Common myeloid progenitor, CD34-positive (primary cell): ENCODE results near the gene BBS12.

ENCODE experiments used
- CTCF ChIA-PET: fragments of 350-600 bp; sonication (Branson Sonifier 250); formaldehyde crosslinking; loops from one replicate; lab custom pipeline; 2021; ENCODE audit warnings: antibody characterized with exemption; lab: Charles Lee
- POLR2A ChIA-PET: fragments of 350-600 bp; sonication (Branson Sonifier 250); formaldehyde crosslinking; loops from one replicate; lab custom pipeline; 2021; ENCODE audit warnings: antibody characterized with exemption; lab: Charles Lee
- DNase-seq, 3 donors: peaks; one replicate each; pipeline versions ENCODE4 v3.0.0 to v3.0.0-alpha.2; 2013
- H3K27ac ChIP-seq, 2 experiments: 1 replicate in 1 of 2; 2 replicates in 1 of 2; pipeline ENCODE4 v1.7.0; 2013; ENCODE audit warnings: inconsistent platforms in 2 of 2, low read length in 2 of 2, mild to moderate bottlenecking in 2 of 2, low read depth in 1 of 2, moderate library complexity in 1 of 2; ENCODE audit not compliant: severe bottlenecking in 2 of 2, insufficient read depth in 1 of 2, poor library complexity in 1 of 2
- H3K27me3 ChIP-seq, 5 experiments: replicated peaks in 2 of 5; 1 replicate in 3 of 5; 2 replicates in 2 of 5; pipeline versions ENCODE4 v1.6.1 to v1.7.0; 2013; ENCODE audit warnings: low read length in 4 of 5, mild to moderate bottlenecking in 2 of 5, moderate library complexity in 2 of 5, inconsistent platforms in 1 of 5; ENCODE audit not compliant: insufficient read depth in 5 of 5, control insufficient read depth in 4 of 5
- H3K36me3 ChIP-seq, 4 experiments: 1 replicate in 2 of 4; 2 replicates in 2 of 4; pipeline versions ENCODE4 v1.6.1 to v1.7.0; 2013; ENCODE audit warnings: low read length in 3 of 4, control low read depth in 1 of 4, mild to moderate bottlenecking in 1 of 4; ENCODE audit not compliant: control insufficient read depth in 4 of 4, insufficient read depth in 4 of 4
- H3K4me1 ChIP-seq, 4 experiments: 1 replicate in 3 of 4; 2 replicates in 1 of 4; pipeline versions ENCODE4 v1.6.1 to v1.7.1; 2013; ENCODE audit warnings: low read length in 3 of 4, mild to moderate bottlenecking in 3 of 4, control low read depth in 1 of 4, inconsistent platforms in 1 of 4, moderate library complexity in 1 of 4; ENCODE audit not compliant: control insufficient read depth in 4 of 4, insufficient read depth in 4 of 4; ENCODE audit errors: control extremely low read depth in 1 of 4
- H3K4me3 ChIP-seq, 7 experiments: 1 replicate in 4 of 7; 2 replicates in 3 of 7; pipeline versions ENCODE4 v1.5.1 to v1.7.0; 2013; ENCODE audit warnings: mild to moderate bottlenecking in 7 of 7, low read length in 6 of 7, moderate library complexity in 6 of 7, inconsistent platforms in 2 of 7, low read depth in 2 of 7, control low read depth in 1 of 7; ENCODE audit not compliant: insufficient read depth in 4 of 7, control insufficient read depth in 1 of 7; ENCODE audit errors: extremely low read depth in 1 of 7
- H3K9me3 ChIP-seq, 5 experiments: 1 replicate in 4 of 5; 2 replicates in 1 of 5; pipeline versions ENCODE4 v1.6.1 to v1.7.1; 2013; ENCODE audit warnings: low read length in 4 of 5, mild to moderate bottlenecking in 2 of 5, inconsistent platforms in 1 of 5, low read depth in 1 of 5, moderate library complexity in 1 of 5; ENCODE audit not compliant: control insufficient read depth in 4 of 5, insufficient read depth in 2 of 5; ENCODE audit errors: control extremely low read depth in 1 of 5
- whole genome bisulfite sequencing: methylation state at CpG from one replicate; pipeline ENCODE4 v1.1.5; 2013; ENCODE audit not compliant: insufficient coverage; 5-methylcytosine and 5-hydroxymethylcytosine counted together

The BBS12 gene

DNA sequence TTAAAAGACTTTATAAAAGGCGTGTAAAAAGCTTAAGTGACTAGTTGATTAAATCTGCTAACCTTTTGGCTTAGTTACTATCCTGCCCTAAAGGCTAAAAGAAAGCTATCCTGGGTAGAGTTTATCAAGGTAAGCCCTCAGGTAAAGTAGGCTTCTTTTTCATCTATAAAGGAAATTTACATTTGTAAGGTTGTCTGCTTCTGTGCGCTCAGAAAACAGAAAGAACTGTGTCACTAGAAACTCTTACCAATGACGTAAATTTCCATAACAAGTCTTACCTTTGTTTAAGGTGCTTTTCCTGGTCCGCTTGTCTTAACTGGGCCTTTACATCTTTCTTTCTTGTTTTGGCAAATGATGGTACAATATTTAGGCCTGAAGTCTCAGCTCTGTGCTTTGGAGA lies 56.4 kb downstream of the BBS12 start:
- no peaks in the 10 kb centered on the region for H3K36me3 ChIP-seq
- DNase-seq = no peak
- POLR2A ChIA-PET = no interaction called here
- no peak overlapping the region for H3K4me3 ChIP-seq
- no peaks in the 10 kb centered on the region for H3K4me1 ChIP-seq
- no peak overlapping the region for H3K27ac ChIP-seq
- peaks cover 0 to 3% (median 0%) of the 10 kb centered on the region in 5 experiments for H3K9me3 ChIP-seq
- CTCF ChIA-PET = no interaction called here
- no peaks in the 10 kb centered on the region for H3K27me3 ChIP-seq
- 100% methylated on average over 2 of the region's 4 CpGs for WGBS

DNA sequence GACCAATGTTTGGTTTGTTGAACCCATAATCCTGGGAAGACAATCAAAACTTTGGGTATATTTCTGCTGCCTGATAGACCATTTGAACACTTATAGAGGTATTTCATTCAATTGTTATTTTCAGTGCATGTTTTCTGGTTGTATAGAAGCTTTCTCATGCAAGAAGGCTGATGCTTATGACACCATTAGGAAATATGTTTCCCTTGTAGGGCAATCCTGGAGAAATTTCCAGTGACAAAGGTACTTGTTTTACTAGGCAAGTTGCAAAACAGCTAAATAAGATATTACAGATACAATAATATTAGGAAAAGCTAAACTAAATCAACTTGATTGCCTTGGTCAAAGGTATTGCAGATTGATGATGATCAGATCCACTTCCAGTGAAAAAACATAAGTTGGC lies 61.3 kb downstream of the BBS12 start:
- POLR2A ChIA-PET = no interaction called here
- CTCF ChIA-PET = no interaction called here

More for the DNA sequence above, 61.3 kb downstream of the BBS12 start:
- no peaks in the 10 kb centered on the region for H3K9me3 ChIP-seq
- no peak overlapping the region for H3K27ac ChIP-seq
- DNase-seq = no peak
- H3K4me1 ChIP-seq = no peaks in the 10 kb centered on the region
- no peak overlapping the region for H3K4me3 ChIP-seq
- H3K27me3 ChIP-seq = no peaks in the 10 kb centered on the region
- no peaks in the 10 kb centered on the region for H3K36me3 ChIP-seq
